ENCODE measurements around the gene HAAO. TPM values are rescaled to one million over a fixed set of nuclear protein-coding genes. Genes with fewer than 3 reads are reported as not detected.

Gene HAAO
- total RNA-seq, 1 experiment from 2014 or later = 0.74 TPM

DNA sequence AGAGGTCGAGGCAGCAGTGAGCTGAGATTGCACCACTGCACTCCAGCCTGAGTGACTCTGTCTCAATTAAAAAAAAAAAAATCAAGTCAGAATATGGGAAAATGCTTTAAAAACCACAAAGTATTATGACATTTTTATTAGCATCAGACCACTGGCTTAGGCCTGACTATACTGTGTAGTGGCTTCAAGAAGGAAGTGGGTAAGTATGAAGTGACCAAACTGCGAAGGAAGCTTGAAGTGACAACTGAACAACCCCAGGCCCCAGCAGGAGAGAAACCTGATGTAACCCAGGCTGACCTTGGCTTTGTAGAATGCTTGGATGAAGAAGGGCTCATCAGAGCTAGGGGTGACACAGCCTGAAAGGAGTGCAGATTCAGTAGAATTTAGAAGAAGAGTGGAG lies 21.4 kb upstream of the HAAO start:
- ChIA-PET CTCF (interaction anchor here (1.3 kb wide), 1 partner anchor 18 kb away, joined by 7 read pairs; no protein-coding TSS in a partner anchor), POLR2A (interaction anchor here (0.7 kb wide), 1 partner anchor 106 kb away, joined by 5 read pairs; no protein-coding TSS in a partner anchor)
- peaks cover 6% of the 10 kb centered on the region for H3K4me1 ChIP-seq (ENCODE audit: control insufficient read depth, insufficient read depth, low read length)
- in situ Hi-C loops (cut with HindIII; ENCODE audit: low pct_unique_long_range_greater_than_20kb, low sequenced_read_pairs) = no loop called here
- TF ChIP-seq CTCF (IDR thresholded peaks at IDR 0.05) = no peak
- TF ChIP-seq POLR2AphosphoS5 (IDR thresholded peaks at IDR 0.05; ENCODE audit: low read depth, low read length) = no peak
- TF ChIP-seq TCF7L2 (IDR thresholded peaks at IDR 0.05; ENCODE audit: low read depth, low read length) = no peak
- TF ChIP-seq, protein P1, sequence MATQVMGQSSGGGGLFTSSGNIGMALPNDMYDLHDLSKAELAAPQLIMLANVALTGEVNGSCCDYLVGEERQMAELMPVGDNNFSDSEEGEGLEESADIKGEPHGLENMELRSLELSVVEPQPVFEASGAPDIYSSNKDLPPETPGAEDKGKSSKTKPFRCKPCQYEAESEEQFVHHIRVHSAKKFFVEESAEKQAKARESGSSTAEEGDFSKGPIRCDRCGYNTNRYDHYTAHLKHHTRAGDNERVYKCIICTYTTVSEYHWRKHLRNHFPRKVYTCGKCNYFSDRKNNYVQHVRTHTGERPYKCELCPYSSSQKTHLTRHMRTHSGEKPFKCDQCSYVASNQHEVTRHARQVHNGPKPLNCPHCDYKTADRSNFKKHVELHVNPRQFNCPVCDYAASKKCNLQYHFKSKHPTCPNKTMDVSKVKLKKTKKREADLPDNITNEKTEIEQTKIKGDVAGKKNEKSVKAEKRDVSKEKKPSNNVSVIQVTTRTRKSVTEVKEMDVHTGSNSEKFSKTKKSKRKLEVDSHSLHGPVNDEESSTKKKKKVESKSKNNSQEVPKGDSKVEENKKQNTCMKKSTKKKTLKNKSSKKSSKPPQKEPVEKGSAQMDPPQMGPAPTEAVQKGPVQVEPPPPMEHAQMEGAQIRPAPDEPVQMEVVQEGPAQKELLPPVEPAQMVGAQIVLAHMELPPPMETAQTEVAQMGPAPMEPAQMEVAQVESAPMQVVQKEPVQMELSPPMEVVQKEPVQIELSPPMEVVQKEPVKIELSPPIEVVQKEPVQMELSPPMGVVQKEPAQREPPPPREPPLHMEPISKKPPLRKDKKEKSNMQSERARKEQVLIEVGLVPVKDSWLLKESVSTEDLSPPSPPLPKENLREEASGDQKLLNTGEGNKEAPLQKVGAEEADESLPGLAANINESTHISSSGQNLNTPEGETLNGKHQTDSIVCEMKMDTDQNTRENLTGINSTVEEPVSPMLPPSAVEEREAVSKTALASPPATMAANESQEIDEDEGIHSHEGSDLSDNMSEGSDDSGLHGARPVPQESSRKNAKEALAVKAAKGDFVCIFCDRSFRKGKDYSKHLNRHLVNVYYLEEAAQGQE (IDR thresholded peaks at IDR 0.05; ENCODE audit: insufficient read depth in 1 of 2, low read depth in 2 of 2, low read length in 1 of 2) = no peak
- no peak for TF ChIP-seq SIN3A (IDR thresholded peaks at IDR 0.05; ENCODE audit: borderline replicate concordance, insufficient read depth, low read depth, low read length)
- DNase-seq (ENCODE audit: low read depth, low spot score) (no peak), ATAC-seq (no peak)
- no peak overlapping the region for H3K4me3 ChIP-seq (ENCODE audit: low read depth in 2 of 2, low read length in 2 of 2)
- no peaks in the 10 kb centered on the region for H3K9me3 ChIP-seq (ENCODE audit: control insufficient read depth, insufficient read depth, low read depth, low read length)
- H3K27me3 ChIP-seq (ENCODE audit: control insufficient read depth, insufficient read depth, low read length) = no peaks in the 10 kb centered on the region
- BruUV-seq (replicated peaks) = no TSS peak
- H3K27ac ChIP-seq (ENCODE audit: low read length) = no peak overlapping the region
- intact Hi-C loops (cut with micrococcal nuclease; ENCODE audit: unreplicated experiment) = no loop called here
- H3K36me3 ChIP-seq (ENCODE audit: control insufficient read depth, insufficient read depth, low read length) = no peaks in the 10 kb centered on the region

- intact Hi-C loops (cut with micrococcal nuclease; ENCODE audit: unreplicated experiment) = no loop called here
- in situ Hi-C loops (cut with HindIII; ENCODE audit: low pct_unique_long_range_greater_than_20kb, low sequenced_read_pairs) = no loop called here
Observed at GRCh38 chr2:42812899-42813479, 20.6 kb upstream of the HAAO start.

More at GRCh38 chr2:42812899-42813479, 20.6 kb upstream of the HAAO start:
- Histone ChIP-seq H3K4me3 (ENCODE audit: low read depth in 2 of 2, low read length in 2 of 2) (no peak overlapping the region), H3K27me3 (ENCODE audit: control insufficient read depth, insufficient read depth, low read length) (no peaks in the 10 kb centered on the region), H3K9me3 (ENCODE audit: control insufficient read depth, insufficient read depth, low read depth, low read length) (no peaks in the 10 kb centered on the region), H3K36me3 (ENCODE audit: control insufficient read depth, insufficient read depth, low read length) (no peaks in the 10 kb centered on the region), H3K4me1 (ENCODE audit: control insufficient read depth, insufficient read depth, low read length) (peaks cover 6% of the 10 kb centered on the region), H3K27ac (ENCODE audit: low read length) (no peak overlapping the region)
- DNase-seq (ENCODE audit: low read depth, low spot score) (no peak), ATAC-seq (no peak)
- BruUV-seq (replicated peaks) = no TSS peak
- POLR2A ChIA-PET = interaction anchor here (0.7 kb wide), 1 partner anchor 107 kb away, joined by 5 read pairs; no protein-coding TSS in a partner anchor
- TF ChIP-seq TCF7L2 (IDR thresholded peaks at IDR 0.05; ENCODE audit: low read depth, low read length) = no peak
- no peak for TF ChIP-seq POLR2AphosphoS5 (IDR thresholded peaks at IDR 0.05; ENCODE audit: low read depth, low read length)
- peak; percentile 70 for TF ChIP-seq CTCF (IDR thresholded peaks at IDR 0.05)
- CTCF ChIA-PET = interaction anchor here (0.6 to 1.3 kb wide), 2 partner anchors 17 to 185 kb away, joined by 7 to 9 read pairs; no protein-coding TSS in a partner anchor
